Activated CD8-positive, alpha-beta memory T cell treated with anti-CD3 and anti-CD28 coated beads for 1 hour (primary cell): ENCODE measurements around the gene ERGIC3.

Source experiments
- DNase-seq, 2 donors: peaks; one replicate each; pipeline ENCODE4 v3.0.0-alpha.2; 2020; ENCODE audit warnings: low read depth in 1 of 2; ENCODE audit errors: extremely low read depth in 1 of 2

ERGIC3 gene

DNA sequence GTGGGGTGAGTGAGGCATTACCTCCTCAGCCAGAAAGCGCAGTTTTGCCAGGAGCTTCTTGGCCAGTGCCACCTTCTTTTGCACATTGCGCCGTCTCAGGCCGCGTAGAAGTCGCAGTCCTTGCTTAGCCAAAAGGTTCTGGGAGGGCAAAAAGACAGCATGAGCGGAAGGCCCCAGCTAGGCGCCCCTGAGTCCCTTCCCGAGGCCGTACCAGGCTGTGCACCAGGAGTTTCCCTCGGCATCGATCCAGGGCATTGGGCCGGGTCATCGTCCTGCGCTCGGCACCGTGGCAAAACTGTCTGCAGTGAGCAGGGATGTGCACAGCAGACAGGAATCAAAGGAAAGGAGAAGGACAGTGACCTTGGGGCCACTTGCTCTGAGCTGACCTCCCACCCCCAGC is 53.6 kb downstream of the ERGIC3 start:
- no peak for DNase-seq

- no peak for DNase-seq
Measured at GRCh38 chr20:35595901-35596300, 54.0 kb downstream of the ERGIC3 start.

- DNase-seq: no peak
Measured at GRCh38 chr20:35597186-35597585, 55.3 kb downstream of the ERGIC3 start.

DNA sequence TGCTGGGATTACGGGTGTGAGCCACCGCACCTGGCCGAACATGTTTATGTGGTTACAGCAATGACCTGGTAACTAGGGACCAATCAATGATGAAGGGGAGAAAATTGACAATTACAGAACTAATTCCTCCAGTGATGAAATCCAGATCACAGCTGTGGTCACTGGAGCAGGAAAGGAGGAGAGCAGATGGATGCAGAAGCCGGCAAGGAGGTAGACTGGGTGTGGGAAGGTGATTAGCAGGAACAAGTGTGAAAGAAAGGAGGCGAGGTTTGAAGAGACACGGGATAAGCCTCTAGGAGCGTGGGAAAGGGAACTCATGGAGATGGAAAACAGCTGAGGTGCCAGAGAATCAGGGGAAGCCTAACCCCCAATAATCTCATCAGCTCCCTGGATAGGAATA is 56.6 kb downstream of the ERGIC3 start:
- DNase-seq: no peak

DNA sequence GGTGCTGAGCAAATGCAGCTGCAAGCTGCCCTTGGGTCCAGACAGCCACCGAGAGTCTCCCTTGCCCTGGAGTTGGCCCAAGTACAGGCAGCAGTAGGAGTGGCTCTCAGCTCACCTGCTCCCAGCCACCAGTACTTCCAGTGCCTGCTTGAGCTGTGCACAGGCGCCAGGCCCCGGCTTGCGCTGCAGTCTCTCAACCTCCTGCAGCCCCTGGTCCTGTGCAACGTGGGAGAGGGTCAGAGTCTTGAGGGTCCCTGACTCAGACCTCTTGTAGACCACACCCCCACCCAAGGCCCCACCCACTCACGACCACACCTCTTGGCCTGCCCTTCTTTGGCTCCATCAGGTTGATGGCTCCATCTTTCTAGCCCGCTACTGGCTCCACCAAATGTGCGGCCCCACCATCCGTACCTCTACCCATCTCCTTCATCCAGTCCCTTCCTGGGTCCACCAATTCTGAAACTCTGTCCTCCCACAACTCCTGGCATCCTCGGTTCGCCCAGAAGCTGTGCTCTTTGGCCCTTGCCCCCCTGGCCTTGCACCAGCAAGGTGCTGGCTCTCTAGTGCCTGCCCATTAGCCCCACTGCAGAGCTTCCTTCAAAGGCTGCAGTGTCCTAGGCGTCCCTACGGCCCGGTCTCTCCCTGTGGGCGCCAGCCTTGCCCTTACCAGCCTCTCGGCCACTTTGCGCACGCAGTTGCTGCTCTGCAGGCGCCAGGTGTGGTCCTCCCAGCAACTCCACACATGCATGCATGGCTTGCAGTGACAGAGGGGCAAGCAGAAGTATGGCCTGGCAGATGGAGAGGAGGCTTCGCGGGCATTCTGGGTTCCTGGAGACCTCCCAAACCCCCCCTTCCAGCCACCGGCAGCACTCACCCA is 57.3 kb downstream of the ERGIC3 start:
- no peak for DNase-seq

DNA sequence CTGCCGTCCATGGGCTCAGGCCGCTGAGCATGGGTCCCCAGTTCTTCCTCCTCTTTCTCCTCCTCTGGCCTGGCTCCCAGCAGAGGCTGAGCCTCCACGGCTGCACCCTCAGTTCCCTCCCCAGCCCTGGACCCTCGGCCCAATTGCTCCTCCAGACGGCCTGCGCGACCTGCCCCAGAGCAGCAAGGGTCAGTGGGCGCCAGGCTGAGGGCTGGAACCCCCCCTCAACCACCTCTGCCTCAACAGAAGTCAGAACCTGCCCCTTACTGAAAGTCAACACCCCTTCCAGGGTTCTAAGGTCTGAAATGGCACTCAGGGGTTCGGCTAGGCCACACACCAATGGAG is 57.9 kb downstream of the ERGIC3 start:
- DNase-seq: no peak

- DNase-seq: no peak
Measured at GRCh38 chr20:35600176-35600992, 58.5 kb downstream of the ERGIC3 start.

- peak; percentile 58 to 59 for DNase-seq
Measured at GRCh38 chr20:35600993-35601973, 59.4 kb downstream of the ERGIC3 start.

DNA sequence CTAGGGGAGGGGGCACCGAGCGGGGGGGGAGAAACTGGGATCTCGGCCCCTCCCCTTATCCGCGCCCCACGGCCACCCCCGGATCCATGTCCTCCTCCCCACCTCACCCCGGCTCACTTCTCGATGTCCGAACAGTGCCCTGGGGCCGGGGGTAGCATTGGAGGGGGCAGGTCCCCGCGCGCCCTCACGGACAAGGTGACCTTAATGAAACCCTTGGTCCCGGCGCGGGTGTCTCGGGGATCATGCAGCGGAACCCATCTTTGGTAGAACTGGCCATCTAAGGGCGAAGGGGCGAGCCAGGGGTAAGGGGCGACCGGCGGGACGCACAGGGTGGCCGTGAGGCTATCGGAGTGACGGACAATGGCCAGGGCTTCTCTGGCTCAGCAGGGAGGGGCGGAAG is 60.1 kb downstream of the ERGIC3 start:
- no peak for DNase-seq

GRCh38 chr20:35602851-35603495 is 61.1 kb downstream of the ERGIC3 start:
- DNase-seq: no peak

DNA sequence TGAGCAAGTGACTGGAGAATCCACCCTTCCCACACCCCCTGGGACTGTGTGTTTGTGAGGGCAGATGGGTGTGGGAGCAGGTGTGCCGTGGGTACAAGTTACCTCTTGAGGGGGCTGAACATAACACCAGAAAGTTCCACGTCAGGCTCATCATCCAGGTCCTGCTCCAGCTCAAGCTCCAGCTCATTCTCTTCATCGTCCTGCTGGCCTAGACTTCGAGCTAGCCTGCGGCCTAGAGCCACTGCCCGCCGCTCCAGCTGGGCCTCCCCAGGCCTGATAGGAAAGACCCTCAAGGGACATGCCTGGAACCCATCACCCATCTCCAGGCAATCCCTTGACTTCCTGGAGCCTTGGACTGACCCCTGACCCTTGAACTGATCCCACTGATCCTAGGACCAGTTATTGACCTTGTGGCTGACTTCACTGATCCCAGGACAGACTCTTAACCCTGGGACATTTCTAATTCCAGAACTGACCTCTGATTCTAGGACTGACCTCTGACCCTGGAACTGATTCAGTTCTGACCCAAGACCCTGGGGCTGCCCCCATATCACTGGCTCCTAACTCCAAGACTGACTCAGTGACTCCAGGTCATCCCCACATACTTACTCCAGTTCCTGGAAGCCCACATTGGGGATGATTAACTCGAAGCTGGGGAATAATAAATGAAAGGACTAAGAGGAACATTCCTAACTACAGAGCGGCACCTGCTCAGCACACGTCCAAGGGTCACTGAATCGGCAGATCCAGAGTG is 62.0 kb downstream of the ERGIC3 start:
- no peak for DNase-seq

GRCh38 chr20:35604449-35604747 is 62.5 kb downstream of the ERGIC3 start:
- no peak for DNase-seq

- DNase-seq: no peak
Measured at GRCh38 chr20:35606127-35606526, 64.2 kb downstream of the ERGIC3 start.
